GM19351 (cell line): Measurements from ENCODE around the gene CNFN.

Experiments
- ATAC-seq: cut with Tn5 transposase; IDR thresholded peaks from one replicate; pipeline ENCODE4 v1.9.1; 2021; ENCODE audit warnings: mild to moderate bottlenecking, moderate library complexity; ENCODE audit not compliant: unreplicated experiment

Gene CNFN, protein sequence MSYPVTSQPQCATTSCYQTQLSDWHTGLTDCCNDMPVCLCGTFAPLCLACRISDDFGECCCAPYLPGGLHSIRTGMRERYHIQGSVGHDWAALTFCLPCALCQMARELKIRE

DNA sequence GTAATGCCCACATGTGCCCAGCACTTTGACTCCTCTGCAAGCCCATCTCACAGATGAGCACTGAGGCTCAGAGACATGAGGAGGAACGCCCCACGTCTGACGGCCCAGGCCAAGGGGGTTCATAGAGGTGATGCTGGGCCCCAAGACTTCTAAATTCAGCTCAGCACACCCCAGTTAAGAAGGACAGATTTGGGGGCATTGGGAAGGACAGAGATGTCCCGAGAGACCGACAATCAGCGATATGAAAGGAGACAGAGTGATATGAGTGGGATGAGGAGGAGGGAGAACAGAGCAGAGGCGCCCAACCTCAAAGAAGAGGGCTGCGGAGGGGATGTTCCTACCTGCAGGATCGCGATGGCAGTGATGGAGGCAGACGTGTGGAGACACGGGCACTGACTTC, at the start of gene CNFN:
CNFN (minus strand) TSS at position 399 of the 400 bp plus-strand sequence. CDS start 1,260 bp downstream, outside the sequence.
- ATAC-seq, result no peak

DNA sequence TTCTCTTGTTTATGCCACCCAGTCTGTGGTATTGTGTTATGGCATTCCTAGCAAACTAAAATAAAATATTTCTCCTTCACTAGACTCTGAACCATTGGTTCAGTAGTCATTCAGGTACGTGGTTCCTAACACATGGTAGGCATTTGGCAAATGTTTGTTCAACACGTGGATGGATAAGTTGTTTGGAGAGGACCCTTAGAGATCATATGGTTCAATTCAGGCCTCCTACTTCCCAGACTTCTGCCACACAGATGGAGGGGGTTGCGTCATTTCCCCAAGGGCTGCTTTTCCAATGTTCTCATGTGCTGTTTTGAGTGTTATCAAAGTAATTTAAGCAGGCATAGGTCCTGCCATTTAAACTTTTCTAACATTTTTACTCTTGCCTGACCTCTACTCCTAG, 45.9 kb upstream of the CNFN start:
- ATAC-seq, result no peak

DNA sequence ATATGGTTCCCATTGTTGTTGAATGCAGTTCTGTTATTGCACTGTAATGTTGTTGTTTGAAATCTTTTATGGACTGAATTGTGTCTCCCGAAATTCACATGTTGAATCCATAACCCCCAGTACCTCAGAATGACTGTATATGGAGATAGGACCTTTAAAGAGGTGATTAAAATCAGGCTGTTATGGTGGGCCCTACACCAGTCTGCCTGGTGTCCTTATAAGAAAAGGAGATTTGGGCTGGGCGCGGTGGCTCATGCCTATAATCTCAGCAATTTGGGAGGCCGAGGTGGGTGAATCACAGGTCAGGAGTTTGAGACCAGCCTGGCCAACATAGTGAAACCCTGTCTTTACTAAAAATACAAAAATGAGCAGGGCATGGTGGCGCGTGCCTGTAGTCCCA, 45.2 kb upstream of the CNFN start:
- ATAC-seq, result no peak

DNA sequence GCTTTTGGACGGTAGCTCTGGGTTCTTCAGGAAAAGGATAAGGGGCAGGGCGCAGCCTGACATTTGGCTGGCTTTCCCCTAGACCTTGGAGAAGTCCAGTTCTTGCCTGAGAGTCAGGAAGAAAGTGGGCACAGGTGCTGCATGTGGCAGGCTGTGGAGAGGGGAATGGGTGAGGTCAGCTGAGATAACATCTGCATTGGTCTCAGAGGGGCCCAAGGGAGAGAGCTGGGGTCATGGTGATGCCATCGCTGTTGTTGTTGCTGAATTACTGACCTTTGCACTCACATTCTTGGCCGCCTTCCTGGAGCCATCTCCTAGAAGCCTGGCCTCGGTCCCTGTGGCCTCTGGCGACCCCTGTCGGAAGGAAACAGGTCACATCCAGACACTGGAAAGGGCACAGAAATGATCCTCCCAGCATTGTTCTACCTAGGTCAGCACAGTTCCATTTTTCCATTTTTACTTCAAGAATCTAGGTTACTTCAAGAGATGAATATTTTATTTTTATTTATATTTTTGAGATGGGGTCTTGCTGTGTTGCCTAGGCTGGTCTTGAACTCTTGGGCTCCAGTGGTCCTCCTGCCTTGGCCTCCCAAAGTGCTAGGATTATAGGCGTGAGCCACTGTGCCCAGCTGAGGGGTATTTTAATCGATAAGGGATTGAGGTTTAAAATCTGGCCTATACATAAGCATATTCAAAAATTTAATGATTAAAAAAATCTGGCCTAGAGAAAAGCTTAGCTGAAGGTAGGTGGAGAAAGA, 43.6 kb upstream of the CNFN start:
- ATAC-seq, result peak; percentile 49

DNA sequence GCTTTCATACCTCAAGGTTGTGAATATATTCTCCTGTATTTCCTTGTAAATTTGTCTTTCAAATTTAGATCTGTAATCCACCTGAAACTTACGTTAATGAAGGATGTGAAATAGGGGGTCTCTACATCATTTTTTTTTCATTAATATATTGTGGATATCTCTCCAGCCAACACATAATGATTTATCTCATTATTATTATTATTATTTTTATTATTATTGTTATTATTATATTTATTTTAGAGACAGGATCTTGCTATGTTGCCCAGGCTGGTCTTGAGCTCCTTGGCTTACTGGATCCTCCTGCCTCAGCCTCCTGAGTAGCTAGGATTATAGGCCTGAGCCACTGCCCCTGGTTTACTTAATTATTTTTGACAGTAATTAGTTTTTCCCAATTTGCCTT, 41.4 kb upstream of the CNFN start:
- ATAC-seq, result no peak

DNA sequence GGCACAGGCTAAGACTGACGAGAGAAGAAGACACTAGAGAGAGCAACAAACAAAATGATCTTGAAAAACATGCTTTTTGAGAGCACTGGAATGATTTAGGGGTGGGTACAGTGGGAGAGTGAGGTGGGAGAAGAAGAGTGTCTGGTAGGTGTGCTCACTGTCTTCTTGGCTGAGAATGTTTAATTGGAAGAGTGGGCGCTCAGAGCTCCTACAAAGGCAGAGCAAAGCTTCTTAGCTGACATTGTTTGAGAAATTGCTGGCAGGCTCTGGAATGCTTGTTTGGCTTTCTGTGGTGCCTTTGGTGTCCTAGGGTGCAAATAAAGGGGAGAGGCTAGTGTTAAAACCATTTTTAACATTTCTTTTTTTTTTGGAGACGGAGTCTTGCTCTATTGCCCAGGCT, 38.6 kb upstream of the CNFN start:
- no peak for ATAC-seq

DNA sequence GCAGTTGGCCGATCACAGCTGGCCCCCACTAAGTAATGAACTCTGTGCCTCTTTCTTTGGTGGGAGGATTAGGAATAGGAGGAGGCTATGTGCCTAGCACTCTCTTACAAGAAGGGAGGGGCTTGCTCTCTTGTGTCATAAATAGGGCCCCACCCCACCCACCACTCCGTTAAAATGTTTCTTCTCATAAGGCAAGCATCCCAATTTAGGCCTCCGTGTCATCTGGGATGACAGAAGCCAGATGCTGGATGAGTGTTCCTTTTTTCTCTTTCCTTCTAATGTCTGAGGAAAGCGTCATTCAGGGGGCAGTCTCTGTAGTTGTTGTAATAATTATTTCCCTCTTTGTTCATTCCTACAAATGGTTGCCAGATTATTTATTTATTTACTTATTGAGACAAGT, 37.2 kb upstream of the CNFN start, which contains the start of gene LIPE:
LIPE (minus strand) TSS at position 76 of the 400 bp plus-strand sequence. CDS start 239 bp downstream, outside the sequence.
- ATAC-seq, result no peak

DNA sequence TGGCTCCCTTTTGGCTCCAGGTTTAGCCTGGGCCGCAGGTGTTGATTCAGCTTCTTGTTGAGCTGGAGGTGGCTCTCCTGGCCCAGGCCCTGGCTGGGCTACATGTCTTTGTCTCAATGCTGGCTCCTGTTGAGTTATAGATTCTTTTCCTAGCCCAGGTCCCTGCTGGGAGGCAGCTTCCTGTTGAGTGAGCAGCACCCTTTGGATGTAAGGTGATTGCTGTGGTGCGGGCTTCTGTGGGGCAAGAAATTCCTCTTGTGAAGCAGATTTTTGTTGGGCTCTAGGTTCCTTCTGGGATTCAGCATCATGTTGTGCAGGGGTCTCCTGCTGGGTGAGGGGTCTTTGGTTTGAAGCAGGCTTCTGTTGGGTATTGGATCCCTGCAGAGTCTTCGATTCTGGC, 36.5 kb upstream of the CNFN start:
- no peak for ATAC-seq

DNA sequence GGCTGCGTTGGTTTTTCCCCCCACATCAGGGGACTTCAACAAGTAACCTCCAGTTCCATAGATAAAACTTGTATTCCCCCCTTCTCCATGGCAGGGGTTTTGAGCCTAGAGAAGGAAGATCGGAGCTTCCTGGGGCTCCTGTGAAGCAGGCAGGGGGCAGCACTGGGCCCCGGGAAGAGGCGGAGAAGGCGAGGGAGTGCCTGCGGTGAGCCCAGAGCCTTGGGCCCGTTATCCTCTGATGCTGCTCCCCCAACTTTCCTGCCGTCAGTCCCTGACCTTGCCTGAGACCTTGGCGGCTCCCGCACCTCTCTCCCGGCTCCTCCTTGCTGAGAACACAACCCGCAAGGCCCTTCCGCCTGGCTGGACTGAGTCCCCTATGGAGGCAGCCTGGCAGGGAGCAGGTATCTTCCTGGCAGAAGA, 34.6 kb upstream of the CNFN start:
- no peak for ATAC-seq

DNA sequence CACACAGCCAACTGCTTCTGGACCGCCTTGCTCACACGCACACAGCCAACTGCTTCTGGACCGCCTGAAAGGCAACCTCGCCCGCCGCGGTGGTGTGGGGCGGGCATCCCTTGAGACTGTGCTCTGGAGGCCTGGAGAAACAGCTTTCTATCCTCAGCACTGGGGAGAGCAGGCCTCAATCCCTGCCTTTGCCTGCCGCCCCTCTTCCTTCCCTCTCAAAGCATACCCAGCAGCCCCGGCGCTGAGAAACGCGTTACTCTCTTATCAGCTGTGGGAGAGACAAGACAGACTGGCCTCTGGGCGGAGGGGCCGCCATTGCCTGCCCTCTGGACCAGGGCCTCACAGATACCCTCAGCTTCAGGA, 34.2 kb upstream of the CNFN start:
- ATAC-seq, result no peak

DNA sequence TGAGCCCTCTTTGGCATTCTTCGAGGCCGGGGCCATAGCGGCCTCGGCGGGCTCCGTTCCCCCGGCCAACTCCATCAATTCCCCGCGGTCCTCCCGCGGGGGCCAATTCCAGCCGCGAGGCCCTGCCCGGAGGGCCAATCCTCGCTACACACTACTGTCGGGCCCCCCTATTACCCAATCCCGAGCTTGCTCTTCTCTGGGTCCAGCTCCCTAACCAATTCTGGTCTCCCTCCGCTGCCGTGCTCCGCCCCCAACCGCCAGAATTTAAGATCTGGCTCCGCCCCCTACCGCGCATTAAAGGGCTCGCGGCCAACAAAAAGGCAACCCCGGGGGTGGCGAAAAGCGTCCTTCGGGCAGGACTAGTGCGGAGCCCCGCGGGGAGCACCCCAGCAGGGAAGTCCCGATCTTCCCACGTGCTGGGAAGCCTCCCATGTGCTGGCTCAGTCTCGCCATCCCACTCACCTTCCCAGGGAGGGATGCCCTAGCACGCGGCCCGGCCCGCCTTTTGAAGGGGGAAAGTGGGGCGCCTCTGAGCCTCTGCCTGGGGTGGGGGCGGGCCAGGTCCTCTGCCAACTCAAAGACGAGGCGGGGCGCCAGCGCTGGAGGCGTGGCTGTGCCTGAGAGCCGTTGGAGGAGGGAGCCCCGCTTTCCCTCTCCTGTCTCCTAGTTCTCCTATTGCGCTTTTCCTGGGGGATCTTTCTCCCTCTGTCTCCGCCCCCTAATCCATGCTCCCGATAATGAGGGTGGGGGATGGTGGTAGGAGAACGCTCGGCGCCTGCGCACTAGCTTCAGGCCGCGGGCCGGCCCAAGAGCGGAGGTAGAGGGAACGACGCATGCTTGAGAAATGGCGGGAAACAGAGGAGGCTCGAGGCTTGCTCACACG, 33.6 kb upstream of the CNFN start:
- ATAC-seq, result peak; percentile 87

DNA sequence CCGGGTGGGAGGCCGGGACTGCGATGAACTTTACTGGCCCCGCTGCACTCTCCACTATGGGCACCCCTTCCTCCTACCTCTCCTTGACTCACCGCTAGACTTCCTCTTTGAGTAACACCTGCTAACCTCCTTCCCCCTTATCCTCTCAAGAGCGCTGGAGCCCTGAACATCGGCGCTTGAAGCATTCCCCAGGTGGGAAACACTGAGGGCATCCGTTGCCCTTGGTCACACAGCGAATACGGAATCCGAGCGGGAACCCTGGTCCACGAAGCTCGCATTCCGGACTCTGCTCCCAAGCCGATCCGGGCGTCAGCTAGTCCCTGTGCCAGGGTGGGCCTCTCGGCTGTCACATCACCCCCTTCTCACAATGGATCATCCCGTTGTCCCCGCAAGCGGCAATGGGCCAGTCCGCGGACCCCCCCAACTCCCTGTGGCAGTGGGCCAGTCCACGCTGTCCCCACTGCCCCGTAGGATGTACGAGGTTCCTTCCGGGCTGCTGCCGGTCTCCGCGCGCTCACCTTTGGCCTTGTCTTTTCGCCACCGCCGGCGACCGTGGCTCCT, 32.9 kb upstream of the CNFN start:
- peak; percentile 28 for ATAC-seq

DNA sequence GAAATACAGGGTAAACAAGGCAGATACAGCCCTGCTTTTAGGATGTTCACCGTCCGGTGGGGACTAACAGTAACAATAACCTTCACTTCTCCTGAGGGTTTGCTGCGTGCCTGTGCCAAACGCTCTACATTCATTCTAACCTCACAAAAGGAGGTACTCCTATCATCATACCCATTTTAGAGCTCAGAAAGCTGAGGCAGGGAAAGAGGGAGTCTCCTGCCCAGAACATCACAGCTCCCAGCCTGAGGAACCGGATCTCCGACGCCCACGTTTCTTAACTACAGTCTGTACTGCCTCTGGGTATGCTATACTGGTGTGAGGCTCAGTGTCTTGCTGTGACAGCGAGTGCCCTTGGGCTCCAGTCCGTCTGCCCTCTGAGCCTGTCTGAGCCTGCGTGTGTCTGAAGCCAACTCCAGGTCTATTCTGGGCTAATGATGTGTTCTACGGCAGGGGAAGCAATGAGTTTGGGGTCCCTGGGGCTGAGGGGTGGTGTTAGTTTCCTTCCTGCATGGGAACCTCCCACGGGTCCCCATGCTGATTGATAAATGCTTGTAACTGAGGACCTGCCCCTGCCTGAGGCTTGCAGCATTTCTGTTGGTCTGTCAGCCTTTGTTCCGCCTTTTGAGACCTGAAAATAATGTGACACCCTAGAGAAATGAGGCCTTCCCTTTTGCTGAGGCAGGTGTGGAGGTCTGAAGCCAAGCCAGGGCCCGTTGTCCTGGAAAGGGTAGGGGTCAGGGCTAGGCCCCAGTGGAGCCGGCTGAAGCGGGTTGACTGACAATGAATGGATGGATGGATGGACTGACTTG, 32.2 kb upstream of the CNFN start:
- no peak for ATAC-seq

DNA sequence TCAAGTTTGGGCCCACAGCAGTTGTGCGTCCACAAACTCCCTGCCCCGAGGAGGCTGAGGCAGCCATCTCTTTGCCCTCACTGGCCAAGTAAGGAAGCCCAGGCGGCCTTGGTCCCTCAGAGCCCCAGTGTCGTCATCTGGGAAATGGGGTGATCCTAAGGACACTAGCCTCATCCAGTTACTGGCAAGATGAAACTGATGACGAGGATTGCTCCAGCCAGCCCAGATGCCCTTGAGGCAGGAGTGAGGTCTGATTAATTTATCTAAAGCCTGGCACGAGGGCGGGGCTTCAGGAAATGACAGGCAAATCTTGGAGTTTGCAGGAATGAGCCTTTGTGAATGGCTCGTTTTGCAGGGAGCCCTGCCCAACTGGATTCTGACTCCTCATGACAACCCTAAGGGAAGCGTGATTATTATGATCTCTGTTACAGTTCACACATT, 31.5 kb upstream of the CNFN start:
- no peak for ATAC-seq

DNA sequence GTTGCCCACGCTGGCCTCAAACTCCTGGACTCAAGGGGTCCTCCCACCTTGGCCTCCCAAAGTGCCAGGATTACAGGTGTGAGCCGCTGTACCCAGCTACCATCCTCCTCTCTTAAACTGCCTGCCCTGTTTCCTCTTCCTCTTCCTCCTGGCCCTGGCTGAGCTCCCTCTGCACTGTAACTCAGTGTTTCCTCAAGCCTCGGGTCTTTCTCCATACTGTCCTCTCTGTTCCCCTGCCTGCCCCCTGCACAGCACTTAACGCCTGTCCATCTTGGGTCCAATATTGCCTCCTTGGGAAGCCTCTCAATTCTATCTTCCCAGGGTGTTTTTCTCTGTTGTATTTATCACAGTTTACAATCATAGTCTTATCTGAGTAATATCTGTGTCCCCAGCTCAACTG, 31.0 kb upstream of the CNFN start:
- no peak for ATAC-seq

DNA sequence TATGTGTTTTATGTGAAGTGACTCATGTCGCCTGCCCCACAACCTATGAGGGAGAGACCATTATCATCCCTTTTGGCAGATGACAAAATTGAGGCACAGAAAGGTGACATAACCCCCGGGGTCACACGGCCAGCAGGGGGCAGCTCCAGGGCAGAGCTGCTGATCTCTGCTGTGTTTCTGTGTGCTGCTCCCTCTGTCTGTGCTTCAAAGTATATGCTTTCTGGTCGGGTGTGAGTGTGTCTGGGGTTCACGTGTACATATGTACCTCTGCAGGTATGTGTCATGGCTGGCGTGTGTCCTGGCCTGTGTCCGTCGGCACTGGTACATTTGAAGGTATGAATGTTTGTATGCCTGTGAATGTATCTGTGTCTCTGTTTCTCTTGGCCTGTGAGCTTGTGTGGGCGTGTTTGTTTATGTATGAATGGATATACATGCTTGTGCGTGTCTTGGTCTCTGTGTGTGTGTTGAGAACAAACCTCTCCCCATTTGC, 30.0 kb upstream of the CNFN start:
- peak; percentile 53 for ATAC-seq

DNA sequence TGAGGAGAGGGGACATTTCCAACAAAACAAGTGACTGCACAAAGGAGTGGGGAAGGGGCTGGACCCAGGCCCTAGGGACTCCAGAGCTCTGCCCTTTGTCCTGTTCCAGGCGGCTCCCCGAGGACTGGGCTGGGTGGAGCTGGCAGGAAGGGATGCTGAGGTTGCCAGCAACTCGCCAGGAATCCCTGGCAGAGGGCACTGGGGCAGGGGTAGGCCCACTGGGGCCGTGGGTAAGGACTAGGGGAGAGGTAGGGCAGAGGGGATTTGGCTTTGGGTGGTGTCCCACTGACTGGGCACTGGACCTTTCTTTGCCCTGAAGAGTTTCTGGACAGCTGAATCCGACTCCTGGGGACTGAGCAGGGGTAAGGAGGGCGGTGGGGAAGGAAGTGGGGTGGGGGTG, 29.2 kb upstream of the CNFN start:
- no peak for ATAC-seq

DNA sequence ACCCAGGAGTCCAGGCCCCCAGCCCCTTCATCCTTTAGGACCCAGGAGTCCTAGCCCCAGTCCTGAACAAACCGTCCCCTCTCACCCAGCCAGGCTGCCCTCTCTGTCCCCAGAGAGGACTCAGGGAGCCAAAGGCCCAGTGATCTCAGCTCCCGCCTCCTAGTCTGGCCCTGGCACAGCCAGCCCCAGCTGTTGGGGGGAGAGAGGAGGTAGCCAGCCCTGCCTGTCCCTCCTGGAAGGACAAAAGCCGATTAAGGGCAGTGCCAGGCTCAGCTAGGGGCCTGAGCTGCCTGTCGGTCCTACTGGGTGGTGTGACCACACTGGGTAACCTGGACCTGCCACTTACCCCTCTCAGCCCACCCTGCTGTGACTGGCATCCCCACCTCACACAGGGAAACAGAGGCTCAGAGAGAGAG, 22.6 kb upstream of the CNFN start:
- no peak for ATAC-seq

DNA sequence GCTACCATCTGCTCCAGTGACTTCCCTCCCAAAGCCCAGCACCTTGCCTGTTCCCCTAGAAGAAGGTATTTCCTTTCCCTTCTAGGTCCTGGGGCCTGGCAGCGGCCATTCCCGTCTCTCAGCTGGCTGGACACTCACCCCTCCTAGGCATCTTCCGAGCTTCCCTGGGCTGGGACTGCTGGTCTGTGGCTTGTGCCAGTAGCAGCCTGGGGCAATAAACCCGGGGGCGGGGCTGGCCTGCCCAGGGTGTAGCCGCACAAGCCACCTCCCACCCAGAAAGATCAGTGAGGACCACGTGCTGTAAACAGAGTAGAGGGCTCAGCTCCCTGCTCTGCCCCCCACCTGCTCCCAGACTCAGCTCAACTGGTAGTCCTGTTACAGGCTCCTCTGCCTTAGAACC, 22.1 kb upstream of the CNFN start:
- no peak for ATAC-seq

DNA sequence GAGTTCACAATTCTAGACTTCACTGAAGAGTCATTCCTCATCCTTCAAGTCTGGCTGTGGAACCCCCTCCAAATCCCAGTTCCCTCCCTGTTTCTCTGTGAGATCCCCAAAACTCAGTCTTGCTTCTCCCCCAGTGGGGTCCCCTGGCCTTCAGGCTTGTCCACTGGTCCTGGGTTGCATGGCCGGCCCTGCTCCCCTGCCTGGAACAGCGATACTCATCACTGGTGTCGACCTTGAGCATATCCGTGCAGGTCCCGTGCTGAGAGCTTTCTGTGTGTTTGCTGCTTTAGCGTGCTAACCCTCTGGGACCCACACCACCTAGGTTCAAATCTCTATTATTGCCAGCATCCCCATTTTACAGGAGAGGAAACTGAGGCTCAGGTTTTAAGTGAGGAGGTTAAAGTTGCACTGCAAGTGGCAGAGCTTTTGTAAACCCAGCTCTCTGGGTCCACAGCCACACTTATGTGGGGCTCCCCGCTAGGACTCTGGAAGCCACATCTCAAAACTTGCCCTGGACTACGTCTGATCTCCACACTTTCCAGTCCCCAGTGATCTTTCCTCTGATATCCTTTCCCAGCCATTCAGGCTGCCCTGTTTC, 21.6 kb upstream of the CNFN start:
- ATAC-seq, result no peak
